WTC11 (cell line): ENCODE results near the gene MAP3K6.
"Not testable (repeated sequence)": the region's sequence is repeated elsewhere in the genome, so short reads cannot be mapped to it uniquely, and the experiment has no call there.

ENCODE experiments used
- ERG ChIP-seq: fragments of 250-450 bp; sonication (Bioruptor Pico); IDR thresholded peaks from 2 replicates; pipeline ENCODE4 v1.8.0; 2021; ENCODE audit warnings: mild to moderate bottlenecking
- FOXJ3 ChIP-seq: sonication (generic); formaldehyde crosslinking; IDR thresholded peaks from 2 replicates; pipeline ENCODE4 v1.9.0; 2021; ENCODE audit warnings: missing genetic modification reagents, mild to moderate bottlenecking, borderline replicate concordance
- FOXP4 ChIP-seq: sonication (generic); formaldehyde crosslinking; IDR thresholded peaks from 2 replicates; pipeline ENCODE4 v1.8.0; 2022; ENCODE audit warnings: mild to moderate bottlenecking, missing genetic modification reagents
- HMGA2 ChIP-seq: fragments of 250-450 bp; sonication (Bioruptor Pico); IDR thresholded peaks from 2 replicates; pipeline ENCODE4 v1.4.0; 2021; ENCODE audit warnings: mild to moderate bottlenecking, moderate library complexity
- NFYB ChIP-seq: sonication (generic); formaldehyde crosslinking; conservative IDR thresholded peaks from 2 replicates; pipeline ENCODE4 v1.8.0; 2022; ENCODE audit warnings: low read depth, missing genetic modification reagents
- NR2C2 ChIP-seq: sonication (generic); formaldehyde crosslinking; IDR thresholded peaks from 2 replicates; pipeline ENCODE4 v1.8.0; 2022; ENCODE audit warnings: mild to moderate bottlenecking, missing genetic modification reagents
- NR3C1 ChIP-seq: sonication (generic); formaldehyde crosslinking; conservative IDR thresholded peaks from 2 replicates; pipeline ENCODE4 v1.8.1; 2023; ENCODE audit warnings: low read depth, mild to moderate bottlenecking, missing genetic modification reagents
- PRDM15 ChIP-seq: sonication (generic); formaldehyde crosslinking; IDR thresholded peaks from 2 replicates; pipeline ENCODE4 v1.8.0; 2022; ENCODE audit warnings: missing genetic modification reagents
- TCF7 ChIP-seq: sonication (generic); formaldehyde crosslinking; IDR thresholded peaks from 2 replicates; pipeline ENCODE4 v1.8.0; 2022; ENCODE audit warnings: mild to moderate bottlenecking, low read depth, missing genetic modification reagents, moderate library complexity
- TEAD1 ChIP-seq: sonication (generic); formaldehyde crosslinking; IDR thresholded peaks from 2 replicates; pipeline ENCODE4 v1.8.0; 2022; ENCODE audit warnings: mild to moderate bottlenecking, missing genetic modification reagents
- ZNF416 ChIP-seq: fragments of 250-450 bp; sonication (Bioruptor Pico); IDR thresholded peaks from 2 replicates; pipeline ENCODE4 v1.9.0; 2021; ENCODE audit warnings: mild to moderate bottlenecking, inconsistent platforms
- TF ChIP-seq, protein P1 (sequence below): fragments of 200-600 bp; IDR thresholded peaks from 2 replicates; pipeline ENCODE4 v1.8.0; 2022; ENCODE audit warnings: antibody characterized with exemption
- TF ChIP-seq, protein P2 (sequence below): sonication (generic); formaldehyde crosslinking; IDR thresholded peaks from 2 replicates; pipeline ENCODE4 v1.8.1; 2023; ENCODE audit warnings: mild to moderate bottlenecking, missing genetic modification reagents, moderate library complexity

DNA sequence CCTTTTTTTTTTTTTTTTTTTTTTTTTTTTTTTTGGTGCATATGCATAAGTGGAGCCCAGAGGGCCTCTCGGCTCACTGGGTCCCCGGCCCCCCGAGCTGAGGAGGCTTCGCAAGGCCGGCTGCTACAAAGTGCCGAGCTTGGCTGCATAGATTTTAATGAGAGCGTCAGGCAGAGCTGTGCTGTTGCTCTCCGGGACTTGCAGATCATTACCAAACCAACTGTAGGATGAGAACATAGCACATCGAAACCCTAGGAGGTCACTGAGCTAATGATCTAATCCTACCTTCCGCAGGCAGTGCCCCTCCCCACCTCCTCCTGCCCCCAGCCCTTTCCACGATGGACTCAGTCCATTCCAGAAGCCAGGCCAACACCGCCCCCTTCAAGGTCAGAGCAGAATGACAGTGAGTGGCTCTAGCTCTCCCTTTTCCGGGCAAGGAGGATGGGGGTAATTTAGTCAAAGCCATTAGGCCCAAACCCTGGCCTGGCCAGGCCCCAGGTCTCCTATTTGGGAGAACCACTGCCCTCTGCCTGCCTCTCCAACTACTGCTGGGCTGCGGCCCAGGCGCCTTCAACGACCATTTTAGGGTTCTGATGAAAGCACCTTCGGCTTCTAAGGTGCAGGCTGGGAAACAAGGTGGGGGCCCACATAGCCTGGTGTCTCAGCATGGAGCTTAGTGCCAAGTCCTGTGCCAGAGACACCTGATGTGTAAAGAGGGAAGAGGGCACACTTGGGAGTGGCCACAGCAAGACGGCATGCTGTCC, 39.0 kb upstream of the MAP3K6 start:
- not testable (repeated sequence) for TF ChIP-seq TCF7 (CRISPR knock-in tag); NR2C2; ERG (CRISPR knock-in tag); FOXP4; NR3C1 (CRISPR knock-in tag); FOXJ3 (CRISPR knock-in tag); NFYB (CRISPR knock-in tag); ZNF416 (CRISPR knock-in tag); PRDM15 (CRISPR knock-in tag); HMGA2 (CRISPR knock-in tag); TEAD1 (CRISPR knock-in tag)
- TF ChIP-seq, protein P1, sequence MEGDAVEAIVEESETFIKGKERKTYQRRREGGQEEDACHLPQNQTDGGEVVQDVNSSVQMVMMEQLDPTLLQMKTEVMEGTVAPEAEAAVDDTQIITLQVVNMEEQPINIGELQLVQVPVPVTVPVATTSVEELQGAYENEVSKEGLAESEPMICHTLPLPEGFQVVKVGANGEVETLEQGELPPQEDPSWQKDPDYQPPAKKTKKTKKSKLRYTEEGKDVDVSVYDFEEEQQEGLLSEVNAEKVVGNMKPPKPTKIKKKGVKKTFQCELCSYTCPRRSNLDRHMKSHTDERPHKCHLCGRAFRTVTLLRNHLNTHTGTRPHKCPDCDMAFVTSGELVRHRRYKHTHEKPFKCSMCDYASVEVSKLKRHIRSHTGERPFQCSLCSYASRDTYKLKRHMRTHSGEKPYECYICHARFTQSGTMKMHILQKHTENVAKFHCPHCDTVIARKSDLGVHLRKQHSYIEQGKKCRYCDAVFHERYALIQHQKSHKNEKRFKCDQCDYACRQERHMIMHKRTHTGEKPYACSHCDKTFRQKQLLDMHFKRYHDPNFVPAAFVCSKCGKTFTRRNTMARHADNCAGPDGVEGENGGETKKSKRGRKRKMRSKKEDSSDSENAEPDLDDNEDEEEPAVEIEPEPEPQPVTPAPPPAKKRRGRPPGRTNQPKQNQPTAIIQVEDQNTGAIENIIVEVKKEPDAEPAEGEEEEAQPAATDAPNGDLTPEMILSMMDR: not testable (repeated sequence)
- TF ChIP-seq, protein P2, sequence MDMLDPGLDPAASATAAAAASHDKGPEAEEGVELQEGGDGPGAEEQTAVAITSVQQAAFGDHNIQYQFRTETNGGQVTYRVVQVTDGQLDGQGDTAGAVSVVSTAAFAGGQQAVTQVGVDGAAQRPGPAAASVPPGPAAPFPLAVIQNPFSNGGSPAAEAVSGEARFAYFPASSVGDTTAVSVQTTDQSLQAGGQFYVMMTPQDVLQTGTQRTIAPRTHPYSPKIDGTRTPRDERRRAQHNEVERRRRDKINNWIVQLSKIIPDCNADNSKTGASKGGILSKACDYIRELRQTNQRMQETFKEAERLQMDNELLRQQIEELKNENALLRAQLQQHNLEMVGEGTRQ (CRISPR knock-in tag): not testable (repeated sequence)
